Measurements from ENCODE around the gene CCR5. TPM values are rescaled to one million over a fixed set of nuclear protein-coding genes. Genes with fewer than 3 reads are reported as not detected.

CCR5 gene
- total RNA-seq, 3 donors from 2014 or later = 0.73 to 0.98 (median 0.96) TPM

DNA sequence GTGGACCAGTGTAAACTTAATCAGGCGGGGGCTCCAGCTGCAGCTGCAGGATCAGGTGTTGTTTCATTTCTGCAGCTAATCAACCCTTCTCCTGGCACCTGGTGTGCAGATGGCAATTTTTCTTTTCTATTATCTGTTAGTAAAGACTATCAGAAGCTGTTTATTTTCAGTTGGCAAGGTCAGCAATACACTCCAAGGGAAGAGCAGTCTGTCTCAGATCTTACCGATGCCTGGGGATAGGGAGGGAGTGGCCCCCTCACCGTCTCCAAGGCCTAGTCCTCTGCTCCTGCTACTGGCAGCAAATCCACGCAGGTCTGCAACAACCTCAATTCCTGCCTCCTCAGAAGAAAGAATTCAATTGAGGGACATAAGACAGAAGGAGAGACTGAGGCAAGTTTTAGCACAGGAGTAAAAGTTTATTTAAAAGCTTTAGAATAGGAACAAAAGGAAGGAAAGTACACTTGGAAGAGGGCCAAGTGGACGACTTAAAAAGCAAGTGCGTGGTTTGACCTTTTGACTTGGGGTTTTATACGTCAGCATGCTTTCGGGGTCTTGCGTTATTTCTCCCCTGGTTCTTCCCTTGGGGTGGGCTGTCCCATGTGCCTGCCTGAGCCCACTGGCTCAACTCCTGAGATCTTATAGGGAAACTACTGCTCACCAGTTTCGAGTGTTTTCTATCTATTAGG, 45.5 kb downstream of the CCR5 start:
- TF ChIP-seq POLR2AphosphoS5 (IDR thresholded peaks at IDR 0.05) (no peak), POLR2A (IDR thresholded peaks at IDR 0.05) (no peak)
- TF ChIP-seq, protein P1, sequence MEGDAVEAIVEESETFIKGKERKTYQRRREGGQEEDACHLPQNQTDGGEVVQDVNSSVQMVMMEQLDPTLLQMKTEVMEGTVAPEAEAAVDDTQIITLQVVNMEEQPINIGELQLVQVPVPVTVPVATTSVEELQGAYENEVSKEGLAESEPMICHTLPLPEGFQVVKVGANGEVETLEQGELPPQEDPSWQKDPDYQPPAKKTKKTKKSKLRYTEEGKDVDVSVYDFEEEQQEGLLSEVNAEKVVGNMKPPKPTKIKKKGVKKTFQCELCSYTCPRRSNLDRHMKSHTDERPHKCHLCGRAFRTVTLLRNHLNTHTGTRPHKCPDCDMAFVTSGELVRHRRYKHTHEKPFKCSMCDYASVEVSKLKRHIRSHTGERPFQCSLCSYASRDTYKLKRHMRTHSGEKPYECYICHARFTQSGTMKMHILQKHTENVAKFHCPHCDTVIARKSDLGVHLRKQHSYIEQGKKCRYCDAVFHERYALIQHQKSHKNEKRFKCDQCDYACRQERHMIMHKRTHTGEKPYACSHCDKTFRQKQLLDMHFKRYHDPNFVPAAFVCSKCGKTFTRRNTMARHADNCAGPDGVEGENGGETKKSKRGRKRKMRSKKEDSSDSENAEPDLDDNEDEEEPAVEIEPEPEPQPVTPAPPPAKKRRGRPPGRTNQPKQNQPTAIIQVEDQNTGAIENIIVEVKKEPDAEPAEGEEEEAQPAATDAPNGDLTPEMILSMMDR (IDR thresholded peaks at IDR 0.05) = no peak
- DNase-seq (ENCODE audit: low spot score in 2 of 2) = no peak
- no peaks in the 10 kb centered on the region for H3K36me3 ChIP-seq
- intact Hi-C loops (cut with DNase I; ENCODE audit: low total_unique reads) = loop anchor here (5.0 kb wide), 1 partner anchor 1049 kb away; no protein-coding TSS in a partner anchor
- H3K27ac ChIP-seq = no peak overlapping the region
- no peaks in the 10 kb centered on the region for H3K27me3 ChIP-seq
- H3K9me3 ChIP-seq = no peaks in the 10 kb centered on the region
- H3K4me1 ChIP-seq = no peaks in the 10 kb centered on the region
- H3K4me3 ChIP-seq = no peak overlapping the region

DNA sequence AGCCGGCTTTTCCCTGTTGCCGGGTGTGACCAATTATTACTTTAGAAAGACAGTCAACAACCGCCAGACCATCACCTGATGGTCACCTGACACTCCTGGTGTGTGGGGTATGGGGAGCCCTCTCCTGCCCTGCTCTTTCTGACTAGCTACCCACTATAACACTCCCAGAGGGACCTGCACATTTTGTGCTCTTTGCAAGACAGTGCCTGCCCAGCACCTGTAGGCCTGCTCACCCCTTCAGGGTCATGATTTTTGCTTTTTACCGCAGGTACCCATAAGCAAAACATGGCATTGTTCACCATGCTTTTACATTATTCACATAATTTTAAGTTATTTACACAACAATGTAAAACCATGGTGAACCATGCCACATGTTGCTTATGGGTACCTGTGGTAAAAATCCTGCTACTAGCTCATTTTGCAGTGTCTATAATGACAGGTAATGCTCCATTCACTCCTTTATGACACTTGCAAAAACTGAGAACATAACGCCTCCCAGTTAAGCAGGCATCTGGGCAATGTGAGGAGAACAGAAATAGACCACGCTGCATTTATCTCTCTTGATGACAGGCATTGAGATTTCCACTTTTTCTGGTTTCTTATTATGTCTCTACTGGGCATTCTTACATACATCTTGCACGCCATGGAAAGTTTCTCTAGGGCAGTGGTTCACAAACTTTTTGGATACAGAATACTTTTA, 46.2 kb downstream of the CCR5 start:
- no peak for DNase-seq (ENCODE audit: low spot score in 2 of 2)
- TF ChIP-seq, protein P1 (IDR thresholded peaks at IDR 0.05) = no peak
- no peak for TF ChIP-seq POLR2A (IDR thresholded peaks at IDR 0.05)
- TF ChIP-seq POLR2AphosphoS5 (IDR thresholded peaks at IDR 0.05) = no peak
- Histone ChIP-seq H3K36me3 (no peaks in the 10 kb centered on the region), H3K4me1 (no peaks in the 10 kb centered on the region), H3K9me3 (no peaks in the 10 kb centered on the region), H3K4me3 (no peak overlapping the region), H3K27me3 (no peaks in the 10 kb centered on the region), H3K27ac (no peak overlapping the region)
- intact Hi-C loops (cut with DNase I; ENCODE audit: low total_unique reads) = loop anchor here (5.0 kb wide), 1 partner anchor 1050 kb away; no protein-coding TSS in a partner anchor

DNA sequence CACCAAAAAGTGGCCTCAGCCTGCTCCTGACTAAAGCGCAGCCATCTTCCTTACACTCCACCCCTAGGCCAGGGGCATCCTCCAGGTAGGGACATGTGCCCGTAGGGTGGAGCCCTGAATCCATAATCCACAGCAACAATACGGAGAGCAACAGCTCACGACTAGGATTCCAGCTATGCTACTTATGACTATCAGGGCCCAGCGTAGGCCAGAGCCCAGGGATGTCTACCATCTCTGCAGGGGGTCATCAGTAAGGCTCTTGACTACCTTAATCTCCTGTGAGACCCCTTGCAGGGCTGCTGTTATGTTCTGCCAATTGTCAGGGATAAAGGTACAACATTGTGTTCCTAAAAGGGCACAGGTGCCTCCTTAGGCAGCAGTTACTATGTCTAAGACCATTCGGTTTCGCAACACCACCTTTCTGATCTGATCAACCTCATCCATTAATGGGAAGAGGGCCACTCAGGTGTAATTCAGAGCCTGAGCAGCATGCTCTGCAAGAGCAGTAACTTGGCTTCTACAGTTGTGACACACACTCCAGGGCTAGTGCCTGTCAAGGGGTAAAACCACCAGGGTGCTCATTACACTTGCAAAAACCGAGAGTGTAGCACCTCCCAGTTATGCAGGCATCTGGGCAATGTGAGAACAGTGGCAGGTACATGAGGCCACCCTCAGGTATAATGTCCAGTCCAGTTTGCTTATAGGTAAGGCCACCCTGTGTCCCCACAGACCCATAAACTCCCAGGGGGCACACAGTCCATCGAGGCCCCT, 47.3 kb downstream of the CCR5 start:
- Histone ChIP-seq H3K27ac (no peak overlapping the region), H3K4me3 (no peak overlapping the region), H3K27me3 (no peaks in the 10 kb centered on the region), H3K9me3 (no peaks in the 10 kb centered on the region), H3K4me1 (no peaks in the 10 kb centered on the region), H3K36me3 (no peaks in the 10 kb centered on the region)
- DNase-seq (ENCODE audit: low spot score in 2 of 2) = no peak
- intact Hi-C loops (cut with DNase I; ENCODE audit: low total_unique reads) = loop anchor here (5.0 kb wide), 1 partner anchor 1051 kb away; no protein-coding TSS in a partner anchor
- TF ChIP-seq, protein P1 (IDR thresholded peaks at IDR 0.05) = no peak
- TF ChIP-seq POLR2AphosphoS5 (IDR thresholded peaks at IDR 0.05) = no peak
- TF ChIP-seq POLR2A (IDR thresholded peaks at IDR 0.05) = no peak

DNA sequence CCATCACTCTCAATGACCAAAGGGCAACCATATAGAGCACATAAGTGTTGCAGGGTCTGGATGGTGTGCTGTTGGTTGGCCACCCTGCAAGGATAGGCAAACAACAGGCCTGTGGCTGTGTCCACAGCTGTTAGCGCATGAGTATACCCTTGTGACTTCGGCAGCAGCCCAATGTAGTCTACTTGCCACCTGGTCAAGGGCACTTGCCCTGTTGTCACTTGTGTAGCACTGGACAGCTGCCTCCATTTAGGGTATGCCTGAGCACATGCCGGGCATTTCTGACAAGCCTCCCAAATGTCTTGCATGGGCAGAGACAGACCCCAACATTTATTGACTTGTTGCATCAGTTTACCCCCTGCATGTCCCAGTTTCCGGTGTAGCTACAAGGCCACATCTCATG, 49.1 kb downstream of the CCR5 start:
- DNase-seq (ENCODE audit: low spot score in 2 of 2) = no peak
- TF ChIP-seq POLR2A (IDR thresholded peaks at IDR 0.05) = no peak
- Histone ChIP-seq H3K27ac (no peak overlapping the region), H3K9me3 (no peaks in the 10 kb centered on the region), H3K27me3 (no peaks in the 10 kb centered on the region), H3K4me3 (no peak overlapping the region), H3K36me3 (no peaks in the 10 kb centered on the region), H3K4me1 (no peaks in the 10 kb centered on the region)
- intact Hi-C loops (cut with DNase I; ENCODE audit: low total_unique reads) = loop anchor here (5.0 kb wide), 1 partner anchor 1053 kb away; no protein-coding TSS in a partner anchor

DNA sequence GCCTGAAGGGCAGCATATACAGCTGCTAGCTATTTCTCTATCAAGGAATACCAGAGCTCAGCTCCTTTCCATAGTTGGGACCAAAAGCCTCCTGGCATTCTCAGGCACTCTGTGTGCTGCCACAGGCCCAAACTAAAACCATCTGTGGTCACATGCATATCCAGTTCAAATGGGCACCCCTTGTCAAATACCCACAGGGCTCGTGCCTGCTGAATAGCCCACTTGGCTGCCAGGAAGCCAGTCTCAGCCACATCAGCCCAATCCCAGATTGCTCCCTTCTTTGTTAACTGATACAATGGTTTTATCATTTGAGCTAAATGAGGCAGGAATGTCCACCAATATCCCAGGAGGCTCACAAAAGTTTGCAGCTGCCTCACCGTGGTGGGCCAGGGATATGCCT, 50.2 kb downstream of the CCR5 start:
- Histone ChIP-seq H3K4me1 (no peaks in the 10 kb centered on the region), H3K36me3 (no peaks in the 10 kb centered on the region), H3K27me3 (no peaks in the 10 kb centered on the region), H3K9me3 (no peaks in the 10 kb centered on the region), H3K4me3 (no peak overlapping the region), H3K27ac (no peak overlapping the region)
- intact Hi-C loops (cut with DNase I; ENCODE audit: low total_unique reads) = no loop called here
- TF ChIP-seq POLR2A (IDR thresholded peaks at IDR 0.05) (no peak), POLR2AphosphoS5 (IDR thresholded peaks at IDR 0.05) (no peak)
- TF ChIP-seq, protein P1 (IDR thresholded peaks at IDR 0.05) = no peak
- no peak for DNase-seq (ENCODE audit: low spot score in 2 of 2)

Data from breast epithelium (tissue), 4 donors.